NCI-H1436 treated with DMSO at 0.1 percent for 48 hours (cell line): ENCODE data around the gene PTCHD4.

Source experiments
- DNase-seq: peaks from one replicate; lab custom pipeline; 2025; lab: John Stamatoyannopoulos, UW

PTCHD4 gene

GRCh38 chr6:48099713-48100587, 11.0 kb downstream of the PTCHD4 start:
- no peak for DNase-seq

DNA sequence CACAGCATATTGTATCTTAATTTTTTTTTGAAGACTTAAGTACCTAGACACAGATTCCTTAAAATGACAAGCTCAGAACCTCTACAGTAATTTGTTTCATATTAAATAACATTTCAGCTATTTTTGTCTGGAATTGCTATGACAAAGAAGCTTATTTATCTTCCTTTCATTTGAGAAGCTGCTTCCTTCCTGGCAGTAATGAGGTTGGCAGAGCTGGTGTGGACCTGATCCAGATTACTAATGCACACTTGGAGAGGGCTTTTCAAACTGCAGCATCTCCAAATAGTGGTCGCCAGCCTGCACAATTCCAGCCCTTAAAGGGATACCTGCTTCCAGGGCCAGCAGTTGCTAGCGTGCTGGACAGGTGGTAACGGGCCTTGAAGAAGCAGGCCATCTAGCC, 12.1 kb downstream of the PTCHD4 start:
- DNase-seq, result no peak

DNA sequence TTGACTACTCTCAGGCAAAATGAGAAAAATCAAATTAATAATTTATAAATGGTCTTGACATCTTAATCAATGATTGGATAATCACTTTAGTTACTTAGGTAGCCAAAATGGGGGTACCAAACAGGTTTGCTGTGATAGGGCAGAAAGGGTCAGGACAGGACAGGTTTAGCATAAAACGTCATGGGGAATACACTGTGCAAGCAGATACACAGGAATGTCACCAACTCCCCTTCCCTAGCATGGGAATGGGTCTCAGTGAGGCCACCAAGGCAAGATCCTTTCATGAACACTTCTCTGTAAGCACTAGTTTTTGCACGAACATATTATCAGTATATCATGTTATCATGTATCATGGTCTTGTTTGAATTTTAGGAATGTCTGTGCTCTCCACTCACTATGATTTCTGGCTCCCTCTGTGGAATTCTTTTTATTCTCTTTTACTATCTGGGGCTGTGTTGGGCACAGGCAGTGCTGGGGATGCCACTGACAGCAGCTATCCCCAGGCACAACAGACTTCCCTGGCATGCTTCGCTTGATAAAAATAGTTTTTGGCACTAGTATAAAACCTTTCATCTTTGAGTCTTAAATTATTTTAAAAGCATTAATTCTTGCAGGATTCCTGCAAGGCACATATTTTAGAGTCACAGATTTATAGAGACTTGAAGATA, 18.3 kb downstream of the PTCHD4 start:
- DNase-seq, result no peak

- no peak for DNase-seq
Measured at GRCh38 chr6:48090546-48090945, 20.5 kb downstream of the PTCHD4 start.

- no peak for DNase-seq
Measured at GRCh38 chr6:48087448-48087847, 23.5 kb downstream of the PTCHD4 start.

GRCh38 chr6:48086187-48086586, 24.8 kb downstream of the PTCHD4 start:
- no peak for DNase-seq

DNA sequence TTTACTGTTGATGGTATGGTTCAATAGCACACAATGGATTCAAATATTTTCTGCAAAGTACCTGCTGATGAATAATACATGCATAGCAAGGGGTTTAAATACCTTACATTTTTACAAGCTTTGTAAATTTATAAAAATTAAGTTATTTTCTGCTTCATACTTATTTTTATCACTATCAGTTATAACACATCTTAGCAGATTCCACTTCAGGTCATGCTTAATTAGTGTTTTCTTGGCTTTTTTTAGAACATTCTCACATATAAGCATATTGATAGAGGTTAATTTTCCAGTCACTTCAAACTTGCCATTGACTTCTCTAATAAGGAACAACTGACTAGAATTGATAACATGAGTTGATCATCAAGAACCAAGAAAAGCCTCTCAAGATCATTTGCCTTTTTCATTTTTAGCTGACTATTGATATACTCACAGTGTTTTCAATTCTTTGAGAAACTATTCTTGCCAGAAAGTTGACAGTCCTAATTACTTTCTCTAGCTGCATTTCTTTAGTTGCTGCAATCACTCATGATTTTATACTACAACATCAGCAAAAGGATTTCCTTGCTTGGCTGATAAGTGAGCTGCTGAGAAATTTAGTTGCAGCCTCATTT, 25.8 kb downstream of the PTCHD4 start:
- DNase-seq, result no peak

- DNase-seq, result no peak
Measured at GRCh38 chr6:48084201-48084600, 26.8 kb downstream of the PTCHD4 start.

GRCh38 chr6:48080227-48081009, 30.6 kb downstream of the PTCHD4 start:
- no peak for DNase-seq

DNA sequence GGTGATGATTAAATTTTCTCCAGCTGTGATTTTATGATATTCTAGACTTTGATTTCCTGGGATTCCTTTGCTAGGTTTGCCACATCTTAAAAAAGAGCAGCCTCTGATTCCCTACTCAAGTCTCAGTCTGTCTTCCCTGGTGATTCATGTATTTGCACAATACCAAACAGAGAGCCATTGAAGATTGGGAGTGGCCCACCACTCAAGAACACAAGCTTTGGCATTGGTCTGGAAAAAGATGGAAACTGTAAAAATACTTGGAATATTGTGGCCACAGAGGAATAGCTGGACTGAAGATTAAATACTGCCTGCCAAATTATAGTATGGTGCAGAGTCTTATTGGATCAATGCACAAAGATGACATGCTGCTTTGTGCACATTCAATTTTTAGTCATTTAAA, 32.9 kb downstream of the PTCHD4 start:
- DNase-seq, result no peak

GRCh38 chr6:48075181-48075580, 35.8 kb downstream of the PTCHD4 start:
- DNase-seq, result no peak

- no peak for DNase-seq
Measured at GRCh38 chr6:48073976-48074767, 36.8 kb downstream of the PTCHD4 start.

DNA sequence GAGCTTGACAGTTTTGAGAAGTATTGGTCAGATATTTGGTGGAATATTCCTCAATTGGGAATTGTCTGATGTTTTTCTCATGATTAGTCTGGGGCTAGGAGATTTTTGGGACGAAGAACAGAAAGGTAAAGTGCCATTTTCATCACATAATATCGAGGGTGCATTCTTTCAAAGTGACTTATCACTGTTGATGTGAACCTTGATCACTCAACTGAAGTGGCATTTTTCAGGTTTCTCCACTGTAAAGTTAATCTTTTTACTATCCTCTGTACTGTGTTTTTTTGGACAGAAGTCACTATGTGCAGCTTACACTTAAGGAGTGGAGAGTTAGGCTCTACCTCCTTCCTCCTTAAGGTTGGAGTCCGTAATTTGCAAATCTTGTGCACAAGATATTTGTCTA, 39.2 kb downstream of the PTCHD4 start:
- no peak for DNase-seq

- no peak for DNase-seq
Measured at GRCh38 chr6:48069280-48069679, 41.7 kb downstream of the PTCHD4 start.

DNA sequence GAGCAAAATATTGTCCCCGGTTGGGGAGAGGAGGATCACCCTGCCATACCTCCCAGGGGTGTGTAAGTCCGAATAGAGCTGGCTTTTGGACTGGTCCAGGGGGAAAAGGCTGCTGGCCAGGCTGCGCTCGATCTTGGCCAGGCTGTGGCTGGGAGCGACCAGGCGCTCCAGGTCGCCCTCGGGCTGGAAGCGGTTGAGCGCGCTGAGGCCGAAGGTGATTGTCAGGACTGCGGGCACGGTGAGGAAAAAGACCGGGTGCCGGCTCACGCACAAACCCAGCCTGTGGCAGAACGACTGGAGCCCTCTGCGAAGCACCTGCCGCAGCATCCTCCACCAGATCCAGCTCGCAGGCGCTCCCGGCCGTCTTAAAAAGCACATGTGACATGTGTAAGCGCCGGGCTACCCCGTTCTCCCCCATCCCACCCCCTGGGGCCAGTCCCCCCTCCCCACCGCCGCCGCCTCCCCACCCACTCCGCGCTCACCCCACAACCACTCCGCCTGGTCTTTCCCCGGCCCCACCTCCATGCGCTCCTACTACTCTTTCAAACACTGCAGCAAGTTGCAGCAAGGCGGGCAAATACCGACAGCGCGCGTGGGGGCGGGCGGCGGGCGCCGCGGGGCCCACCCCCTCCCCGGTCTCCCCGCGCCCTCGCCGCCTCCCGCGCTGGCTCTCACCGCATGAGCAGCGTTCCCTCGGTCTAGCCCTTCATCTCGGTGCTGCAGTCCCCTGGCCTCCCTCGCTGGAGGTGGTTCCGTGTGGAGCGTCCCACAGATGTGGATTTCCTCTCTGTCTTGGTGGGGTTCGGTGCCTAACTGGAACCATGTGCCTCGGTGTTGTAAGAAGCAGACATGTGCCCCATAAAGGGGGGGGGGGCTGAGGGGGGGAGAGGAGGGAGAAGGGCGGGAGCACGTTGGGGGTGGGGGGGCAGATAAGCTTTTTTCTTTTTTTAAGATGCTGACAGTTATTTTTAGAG, 42.4 kb downstream of the PTCHD4 start:
- DNase-seq, result no peak

DNA sequence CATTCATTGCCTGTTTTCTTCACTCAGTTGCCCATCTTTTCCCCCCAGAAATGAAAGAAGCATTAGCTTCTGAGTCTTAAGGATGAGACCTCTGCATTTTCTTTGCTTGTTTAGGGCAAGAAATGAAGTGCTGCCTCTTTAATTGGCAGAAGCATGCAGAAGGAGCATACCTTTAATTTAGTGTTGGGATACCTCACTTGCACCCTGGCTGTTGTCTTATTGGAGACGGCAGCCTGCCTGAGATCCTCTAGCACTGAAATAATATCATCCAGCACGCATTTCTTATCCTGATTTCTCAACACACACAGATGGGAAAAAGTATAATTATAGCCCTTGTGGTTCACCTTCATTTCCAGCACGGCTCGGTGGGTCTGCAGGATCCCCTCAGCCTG, 43.1 kb downstream of the PTCHD4 start:
- no peak for DNase-seq

DNA sequence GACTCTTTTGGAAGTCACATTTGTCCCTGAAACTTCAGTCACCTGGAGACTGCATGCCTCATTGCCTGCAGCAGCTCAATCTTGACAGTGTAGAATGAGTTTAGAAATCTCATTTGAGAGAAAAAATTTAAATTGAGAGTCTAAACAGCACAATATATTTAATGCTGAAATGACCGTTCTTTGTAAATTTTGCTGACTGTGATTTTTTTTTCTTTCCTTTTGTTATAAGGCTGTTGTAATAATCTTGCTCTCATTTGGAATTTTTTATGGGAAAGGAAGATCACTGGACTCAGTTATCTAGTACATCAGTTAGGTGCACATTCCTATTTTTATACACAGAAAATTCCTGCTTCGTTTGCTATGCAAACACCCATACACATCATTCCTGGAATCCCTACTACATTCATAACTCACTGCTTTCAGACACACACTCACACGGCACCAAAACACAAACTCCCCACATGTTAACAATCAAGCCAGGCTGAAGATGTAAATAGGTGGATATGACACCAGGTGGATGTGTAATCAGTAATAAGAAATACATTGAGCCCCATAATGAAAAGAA, 43.8 kb downstream of the PTCHD4 start:
- DNase-seq, result no peak

- DNase-seq, result no peak
Measured at GRCh38 chr6:48061265-48061990, 49.6 kb downstream of the PTCHD4 start.
